Activated T-helper 1 cell treated with anti-CD3 and anti-CD28 coated beads, Interleukin-12 subunit alpha, Interleukin-12 subunit beta, Interleukin-2, Interleukin-4 antibody, amounts not matched to agents 30 ng/mL and 10 ng/mL and 1 ng/mL, durations not matched to agents 14 hours and 24 hours and 36 hours (primary cell): ENCODE measurements around the gene MBNL2. TPM values are rescaled to one million over a fixed set of nuclear protein-coding genes. Genes with fewer than 3 reads are reported as not detected.

Source experiments
- DNase-seq: peaks from one replicate; pipeline ENCODE4 v3.0.0; 2021; ENCODE audit warnings: low spot score
- H3K27ac Mint-ChIP-seq: one replicate; pipeline ENCODE4 v1.8.0; 2021; ENCODE audit warnings: mild to moderate bottlenecking, mixed read lengths
- H3K27me3 Mint-ChIP-seq: one replicate; pipeline ENCODE4 v1.8.0; 2022; ENCODE audit warnings: mild to moderate bottlenecking, moderate library complexity, mixed read lengths; ENCODE audit not compliant: insufficient read depth
- H3K36me3 Mint-ChIP-seq: one replicate; pipeline ENCODE4 v1.8.0; 2021; ENCODE audit warnings: low read depth, mixed read lengths
- H3K4me1 Mint-ChIP-seq: one replicate; pipeline ENCODE4 v1.8.0; 2021; ENCODE audit warnings: low read depth, mixed read lengths
- H3K4me3 Mint-ChIP-seq: one replicate; pipeline ENCODE4 v1.8.0; 2021; ENCODE audit warnings: mild to moderate bottlenecking, moderate library complexity, mixed read lengths
- H3K9me3 Mint-ChIP-seq: one replicate; pipeline ENCODE4 v1.8.0; 2021; ENCODE audit warnings: mixed read lengths
- intact Hi-C: fragments of 100-400 bp; cut with micrococcal nuclease; formaldehyde crosslinking; loops from one replicate; pipeline ENCODE4 v1.15.1; 2024
- total RNA-seq: library from RNA; stranded (reverse); gene quantifications from 2 replicates; pipeline ENCODE4 v1.2.3, GENCODE V29; 2022

Gene MBNL2
- total RNA-seq, 1 donor from 2014 or later = 20.7 TPM

- no peak overlapping the region for H3K27ac Mint-ChIP-seq
- peaks cover 11% of the 10 kb centered on the region for H3K9me3 Mint-ChIP-seq
- DNase-seq = no peak
- H3K4me1 Mint-ChIP-seq = peaks cover 33% of the 10 kb centered on the region
- peaks cover 9% of the 10 kb centered on the region for H3K36me3 Mint-ChIP-seq
- intact Hi-C loops = no loop called here
- no peak overlapping the region for H3K4me3 Mint-ChIP-seq
- no peaks in the 10 kb centered on the region for H3K27me3 Mint-ChIP-seq
These were observed 30.6 kb downstream of the MBNL2 start for GRCh38 chr13:97252735-97253134.

GRCh38 chr13:97253581-97254293, 31.6 kb downstream of the MBNL2 start:
- Mint-ChIP-seq H3K4me3 (no peak overlapping the region), H3K9me3 (peaks cover 11% of the 10 kb centered on the region), H3K4me1 (peaks cover 43% of the 10 kb centered on the region), H3K27ac (no peak overlapping the region), H3K36me3 (peaks cover 9% of the 10 kb centered on the region), H3K27me3 (no peaks in the 10 kb centered on the region)
- intact Hi-C loops = no loop called here
- no peak for DNase-seq

- Mint-ChIP-seq H3K36me3 (peaks cover 10% of the 10 kb centered on the region), H3K4me1 (peaks cover 54% of the 10 kb centered on the region), H3K4me3 (no peak overlapping the region), H3K9me3 (peaks cover 11% of the 10 kb centered on the region), H3K27ac (no peak overlapping the region), H3K27me3 (no peaks in the 10 kb centered on the region)
- no peak for DNase-seq
- intact Hi-C loops = loop anchor here (5.0 kb wide), 1 partner anchor 113 kb away; no protein-coding TSS in a partner anchor
These were observed 32.7 kb downstream of the MBNL2 start for GRCh38 chr13:97254816-97255215.

GRCh38 chr13:97255515-97256021, 33.4 kb downstream of the MBNL2 start:
- H3K4me1 Mint-ChIP-seq = peaks cover 61% of the 10 kb centered on the region
- H3K9me3 Mint-ChIP-seq = peaks cover 11% of the 10 kb centered on the region
- peaks cover 11% of the 10 kb centered on the region for H3K36me3 Mint-ChIP-seq
- DNase-seq = no peak
- no peaks in the 10 kb centered on the region for H3K27me3 Mint-ChIP-seq
- intact Hi-C loops = loop anchor here (1.0 to 5.0 kb wide), 3 partner anchors 29 to 113 kb away; partner anchors contain the start of gene MBNL2
- H3K27ac Mint-ChIP-seq = peak overlapping the region; percentile 57
- peak overlapping the region; percentile 8 for H3K4me3 Mint-ChIP-seq

GRCh38 chr13:97256343-97256783, 34.2 kb downstream of the MBNL2 start:
- DNase-seq = no peak
- Mint-ChIP-seq H3K4me3 (no peak overlapping the region), H3K27ac (peak overlapping the region; percentile 87), H3K27me3 (no peaks in the 10 kb centered on the region), H3K9me3 (peaks cover 11% of the 10 kb centered on the region), H3K36me3 (peaks cover 15% of the 10 kb centered on the region), H3K4me1 (peaks cover 69% of the 10 kb centered on the region)
- intact Hi-C loops = loop anchor here (1.0 to 5.0 kb wide), 3 partner anchors 30 to 114 kb away; partner anchors contain the start of gene MBNL2

GRCh38 chr13:97257228-97257755, 35.2 kb downstream of the MBNL2 start:
- intact Hi-C loops = loop anchor here (5.0 kb wide), 1 partner anchor 115 kb away; no protein-coding TSS in a partner anchor
- peaks cover 11% of the 10 kb centered on the region for H3K9me3 Mint-ChIP-seq
- H3K4me1 Mint-ChIP-seq = peaks cover 79% of the 10 kb centered on the region
- no peaks in the 10 kb centered on the region for H3K27me3 Mint-ChIP-seq
- peak overlapping the region; percentile 9 for H3K4me3 Mint-ChIP-seq
- peaks cover 16% of the 10 kb centered on the region for H3K36me3 Mint-ChIP-seq
- H3K27ac Mint-ChIP-seq = peak overlapping the region; percentile 87
- no peak for DNase-seq

GRCh38 chr13:97257800-97258799, 36.0 kb downstream of the MBNL2 start:
- intact Hi-C loops = loop anchor here (1.0 to 5.0 kb wide), 4 partner anchors 33 to 175 kb away; no protein-coding TSS in a partner anchor
- Mint-ChIP-seq H3K4me3 (peak overlapping the region; percentile 21), H3K9me3 (peaks cover 11% of the 10 kb centered on the region), H3K27ac (peak overlapping the region; percentile 87), H3K27me3 (no peaks in the 10 kb centered on the region), H3K36me3 (peaks cover 16% of the 10 kb centered on the region), H3K4me1 (peaks cover 84% of the 10 kb centered on the region)
- DNase-seq = no peak

GRCh38 chr13:97258801-97259200, 36.7 kb downstream of the MBNL2 start:
- Mint-ChIP-seq H3K4me1 (peaks cover 86% of the 10 kb centered on the region), H3K27me3 (no peaks in the 10 kb centered on the region), H3K4me3 (no peak overlapping the region), H3K36me3 (peaks cover 16% of the 10 kb centered on the region), H3K27ac (peak overlapping the region; percentile 52), H3K9me3 (peaks cover 11% of the 10 kb centered on the region)
- DNase-seq = no peak
- intact Hi-C loops = loop anchor here (1.0 to 5.0 kb wide), 4 partner anchors 32 to 174 kb away; no protein-coding TSS in a partner anchor

- Mint-ChIP-seq H3K27ac (peak overlapping the region; percentile 52), H3K4me1 (peaks cover 87% of the 10 kb centered on the region), H3K9me3 (peaks cover 11% of the 10 kb centered on the region), H3K36me3 (peaks cover 16% of the 10 kb centered on the region), H3K4me3 (no peak overlapping the region), H3K27me3 (no peaks in the 10 kb centered on the region)
- DNase-seq = no peak
- intact Hi-C loops = loop anchor here (5.0 kb wide), 1 partner anchor 117 kb away; no protein-coding TSS in a partner anchor
These were observed 37.3 kb downstream of the MBNL2 start for GRCh38 chr13:97259410-97259797.

GRCh38 chr13:97259798-97260714, 37.9 kb downstream of the MBNL2 start:
- Mint-ChIP-seq H3K27ac (peak overlapping the region; percentile 52), H3K4me3 (no peak overlapping the region), H3K36me3 (peaks cover 16% of the 10 kb centered on the region), H3K9me3 (peaks cover 11% of the 10 kb centered on the region), H3K27me3 (no peaks in the 10 kb centered on the region), H3K4me1 (peaks cover 84% of the 10 kb centered on the region)
- intact Hi-C loops = loop anchor here (5.0 kb wide), 1 partner anchor 118 kb away; no protein-coding TSS in a partner anchor
- DNase-seq = no peak

- Mint-ChIP-seq H3K36me3 (peaks cover 12% of the 10 kb centered on the region), H3K4me3 (peak overlapping the region; percentile 17), H3K4me1 (peaks cover 70% of the 10 kb centered on the region), H3K27me3 (no peaks in the 10 kb centered on the region), H3K9me3 (peaks cover 4% of the 10 kb centered on the region), H3K27ac (peak overlapping the region; percentile 62)
- intact Hi-C loops = no loop called here
- no peak for DNase-seq
These were observed 39.3 kb downstream of the MBNL2 start for GRCh38 chr13:97261254-97262005.
